Measurements from ENCODE around the gene MTHFD1L. TPM values are rescaled to one million over a fixed set of nuclear protein-coding genes. Genes with fewer than 3 reads are reported as not detected.

Gene MTHFD1L
- total RNA-seq, 3 donors from 2014 or later (not counting 1 experiment from before 2014, with no cell fraction given), result 3.8 to 4.5 (median 4.3) TPM

GRCh38 chr6:151088599-151088935, 223.1 kb downstream of the MTHFD1L start:
- Histone ChIP-seq H3K27ac (ENCODE audit: low read length) (no peak overlapping the region), H3K9me3 (ENCODE audit: control insufficient read depth, insufficient read depth, low read length) (no peaks in the 10 kb centered on the region), H3K27me3 (ENCODE audit: control insufficient read depth, insufficient read depth, low read length) (no peaks in the 10 kb centered on the region), H3K4me1 (ENCODE audit: control insufficient read depth, insufficient read depth, low read length) (no peaks in the 10 kb centered on the region), H3K4me3 (ENCODE audit: low read length) (no peak overlapping the region), H3K36me3 (ENCODE audit: control insufficient read depth, insufficient read depth, low read length) (no peaks in the 10 kb centered on the region)
- Mint-ChIP-seq H3K9me3 (no peaks in the 10 kb centered on the region), H3K27ac (no peak overlapping the region), H3K4me3 (no peak overlapping the region), H3K27me3 (ENCODE audit: low read depth in 2 of 2) (no peaks in the 10 kb centered on the region), H3K36me3 (no peaks in the 10 kb centered on the region), H3K4me1 (no peaks in the 10 kb centered on the region)
- intact Hi-C loops (cut with micrococcal nuclease), result no loop called here
- ATAC-seq, result no peak
- 96% methylated on average over 11 of the region's 11 CpGs for WGBS (ENCODE audit: insufficient coverage)
- no peak for TF ChIP-seq CTCF (IDR thresholded peaks at IDR 0.05)
- no peak for DNase-seq

- Histone ChIP-seq H3K36me3 (ENCODE audit: control insufficient read depth, insufficient read depth, low read length) (no peaks in the 10 kb centered on the region), H3K27me3 (ENCODE audit: control insufficient read depth, insufficient read depth, low read length) (no peaks in the 10 kb centered on the region), H3K4me1 (ENCODE audit: control insufficient read depth, insufficient read depth, low read length) (no peaks in the 10 kb centered on the region), H3K4me3 (ENCODE audit: low read length) (no peak overlapping the region), H3K27ac (ENCODE audit: low read length) (no peak overlapping the region), H3K9me3 (ENCODE audit: control insufficient read depth, insufficient read depth, low read length) (no peaks in the 10 kb centered on the region)
- WGBS (ENCODE audit: insufficient coverage), result 87% methylated on average over 3 of the region's 3 CpGs
- Mint-ChIP-seq H3K27me3 (ENCODE audit: low read depth in 2 of 2) (no peaks in the 10 kb centered on the region), H3K27ac (no peak overlapping the region), H3K9me3 (no peaks in the 10 kb centered on the region), H3K4me1 (no peaks in the 10 kb centered on the region), H3K36me3 (no peaks in the 10 kb centered on the region), H3K4me3 (no peak overlapping the region)
- DNase-seq, result no peak
- no peak for TF ChIP-seq CTCF (IDR thresholded peaks at IDR 0.05)
- no peak for ATAC-seq
- intact Hi-C loops (cut with micrococcal nuclease), result no loop called here
Observed at GRCh38 chr6:151088963-151089362, 223.5 kb downstream of the MTHFD1L start.

GRCh38 chr6:151089978-151090377, 224.5 kb downstream of the MTHFD1L start:
- H3K27me3 Mint-ChIP-seq (ENCODE audit: low read depth in 2 of 2), result no peaks in the 10 kb centered on the region
- intact Hi-C loops (cut with micrococcal nuclease), result no loop called here
- ATAC-seq (no peak), DNase-seq (no peak)
- WGBS (ENCODE audit: insufficient coverage), result 97% methylated on average over 2 of the region's 4 CpGs
- no peak for TF ChIP-seq CTCF (IDR thresholded peaks at IDR 0.05)
- no peak overlapping the region for H3K27ac ChIP-seq (ENCODE audit: low read length)
- H3K4me1 ChIP-seq (ENCODE audit: control insufficient read depth, insufficient read depth, low read length), result no peaks in the 10 kb centered on the region
- no peak overlapping the region for H3K27ac Mint-ChIP-seq
- H3K9me3 Mint-ChIP-seq, result no peaks in the 10 kb centered on the region
- H3K36me3 Mint-ChIP-seq, result no peaks in the 10 kb centered on the region
- no peaks in the 10 kb centered on the region for H3K9me3 ChIP-seq (ENCODE audit: control insufficient read depth, insufficient read depth, low read length)
- no peaks in the 10 kb centered on the region for H3K36me3 ChIP-seq (ENCODE audit: control insufficient read depth, insufficient read depth, low read length)
- no peaks in the 10 kb centered on the region for H3K27me3 ChIP-seq (ENCODE audit: control insufficient read depth, insufficient read depth, low read length)
- H3K4me1 Mint-ChIP-seq, result no peaks in the 10 kb centered on the region
- no peak overlapping the region for H3K4me3 ChIP-seq (ENCODE audit: low read length)
- no peak overlapping the region for H3K4me3 Mint-ChIP-seq

- intact Hi-C loops (cut with micrococcal nuclease), result no loop called here
Observed at GRCh38 chr6:151091571-151091970, 226.1 kb downstream of the MTHFD1L start.

More at GRCh38 chr6:151091571-151091970, 226.1 kb downstream of the MTHFD1L start:
- WGBS (ENCODE audit: insufficient coverage), result 96% methylated on average over 4 of the region's 4 CpGs
- Mint-ChIP-seq H3K27me3 (ENCODE audit: low read depth in 2 of 2) (no peaks in the 10 kb centered on the region), H3K4me3 (no peak overlapping the region), H3K36me3 (no peaks in the 10 kb centered on the region), H3K27ac (no peak overlapping the region), H3K4me1 (no peaks in the 10 kb centered on the region), H3K9me3 (no peaks in the 10 kb centered on the region)
- no peak for TF ChIP-seq CTCF (IDR thresholded peaks at IDR 0.05)
- H3K4me3 ChIP-seq (ENCODE audit: low read length), result no peak overlapping the region
- H3K27ac ChIP-seq (ENCODE audit: low read length), result no peak overlapping the region
- H3K9me3 ChIP-seq (ENCODE audit: control insufficient read depth, insufficient read depth, low read length), result no peaks in the 10 kb centered on the region
- no peaks in the 10 kb centered on the region for H3K27me3 ChIP-seq (ENCODE audit: control insufficient read depth, insufficient read depth, low read length)
- ATAC-seq (no peak), DNase-seq (no peak)
- no peaks in the 10 kb centered on the region for H3K4me1 ChIP-seq (ENCODE audit: control insufficient read depth, insufficient read depth, low read length)
- H3K36me3 ChIP-seq (ENCODE audit: control insufficient read depth, insufficient read depth, low read length), result no peaks in the 10 kb centered on the region
